ENCODE results near the gene B2M.
A peak's percentile ranks its signal among the peaks of the same experiment; 100 is the strongest.

DNA sequence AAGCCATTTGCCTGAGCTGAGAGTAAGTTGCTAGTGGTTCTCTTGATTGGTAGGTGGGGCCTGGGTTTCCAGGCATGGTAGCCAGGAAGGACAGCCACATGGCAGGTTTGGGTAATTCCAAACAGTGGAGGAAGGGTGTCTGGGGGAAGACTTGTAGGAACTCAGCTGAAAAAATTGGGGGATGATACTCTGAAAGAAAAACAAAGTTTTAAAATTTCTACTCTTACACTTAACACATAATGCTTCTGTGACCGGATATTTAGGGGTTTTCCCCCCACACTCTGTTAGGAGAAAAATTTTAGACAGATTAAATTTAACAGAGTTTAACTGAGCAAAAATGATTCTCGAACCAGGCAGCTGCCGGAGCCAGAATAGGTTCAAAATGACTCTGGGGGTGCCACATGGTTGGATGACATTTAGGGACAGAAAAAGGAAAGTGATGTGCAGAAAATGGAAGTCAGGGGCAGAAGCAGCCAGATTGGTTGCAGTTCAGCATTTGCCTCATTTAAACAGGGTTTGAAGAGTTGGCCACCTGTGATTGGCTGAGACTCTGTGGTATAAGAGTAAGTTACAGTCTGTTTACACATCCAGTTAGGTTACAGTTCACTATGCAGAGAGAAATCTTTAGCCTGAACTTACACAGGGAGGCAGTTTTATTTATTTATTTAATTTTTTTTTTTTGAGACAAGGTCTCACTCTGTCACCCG, 8.1 kb downstream of the B2M start:
- TF ChIP-seq, protein P1, sequence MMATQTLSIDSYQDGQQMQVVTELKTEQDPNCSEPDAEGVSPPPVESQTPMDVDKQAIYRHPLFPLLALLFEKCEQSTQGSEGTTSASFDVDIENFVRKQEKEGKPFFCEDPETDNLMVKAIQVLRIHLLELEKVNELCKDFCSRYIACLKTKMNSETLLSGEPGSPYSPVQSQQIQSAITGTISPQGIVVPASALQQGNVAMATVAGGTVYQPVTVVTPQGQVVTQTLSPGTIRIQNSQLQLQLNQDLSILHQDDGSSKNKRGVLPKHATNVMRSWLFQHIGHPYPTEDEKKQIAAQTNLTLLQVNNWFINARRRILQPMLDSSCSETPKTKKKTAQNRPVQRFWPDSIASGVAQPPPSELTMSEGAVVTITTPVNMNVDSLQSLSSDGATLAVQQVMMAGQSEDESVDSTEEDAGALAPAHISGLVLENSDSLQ (IDR thresholded peaks at IDR 0.05), result no peak; the same call in 1 of the 2 replicates
- TF ChIP-seq, protein P2, sequence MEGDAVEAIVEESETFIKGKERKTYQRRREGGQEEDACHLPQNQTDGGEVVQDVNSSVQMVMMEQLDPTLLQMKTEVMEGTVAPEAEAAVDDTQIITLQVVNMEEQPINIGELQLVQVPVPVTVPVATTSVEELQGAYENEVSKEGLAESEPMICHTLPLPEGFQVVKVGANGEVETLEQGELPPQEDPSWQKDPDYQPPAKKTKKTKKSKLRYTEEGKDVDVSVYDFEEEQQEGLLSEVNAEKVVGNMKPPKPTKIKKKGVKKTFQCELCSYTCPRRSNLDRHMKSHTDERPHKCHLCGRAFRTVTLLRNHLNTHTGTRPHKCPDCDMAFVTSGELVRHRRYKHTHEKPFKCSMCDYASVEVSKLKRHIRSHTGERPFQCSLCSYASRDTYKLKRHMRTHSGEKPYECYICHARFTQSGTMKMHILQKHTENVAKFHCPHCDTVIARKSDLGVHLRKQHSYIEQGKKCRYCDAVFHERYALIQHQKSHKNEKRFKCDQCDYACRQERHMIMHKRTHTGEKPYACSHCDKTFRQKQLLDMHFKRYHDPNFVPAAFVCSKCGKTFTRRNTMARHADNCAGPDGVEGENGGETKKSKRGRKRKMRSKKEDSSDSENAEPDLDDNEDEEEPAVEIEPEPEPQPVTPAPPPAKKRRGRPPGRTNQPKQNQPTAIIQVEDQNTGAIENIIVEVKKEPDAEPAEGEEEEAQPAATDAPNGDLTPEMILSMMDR (IDR thresholded peaks at IDR 0.05 in 2 of 3, conservative IDR thresholded peaks at IDR 0.05 in 1 of 3; ENCODE audit: control insufficient read depth in 2 of 3, extremely low read depth in 1 of 3, insufficient read depth in 1 of 3, low read depth in 3 of 3, low read length in 3 of 3), result no peak
- TF ChIP-seq FOS (IDR thresholded peaks at IDR 0.05; ENCODE audit: borderline replicate concordance, extremely low read depth, insufficient read length) (no peak), POLR2A (IDR thresholded peaks at IDR 0.05; ENCODE audit: low read depth, low read length) (peak; percentile 86), RB1 (IDR thresholded peaks at IDR 0.05; ENCODE audit: borderline replicate concordance) (no peak), YBX1 (IDR thresholded peaks at IDR 0.05) (no peak), CHD1 (IDR thresholded peaks at IDR 0.05; ENCODE audit: low read depth, low read length) (no peak), LARP7 (IDR thresholded peaks at IDR 0.05) (no peak), EP300 (IDR thresholded peaks at IDR 0.05; ENCODE audit: borderline replicate concordance in 1 of 2, control insufficient read depth in 1 of 2, low read depth in 2 of 2, low read length in 2 of 2) (peak in 1 of 2 experiments; percentile 59; a peak in 1 of 4 replicates), CREB1 (IDR thresholded peaks at IDR 0.05; ENCODE audit: low read depth) (peak; percentile 34), POLR2AphosphoS5 (IDR thresholded peaks at IDR 0.05; ENCODE audit: low read length) (peak; percentile 97)
- TF ChIP-seq, protein P3, sequence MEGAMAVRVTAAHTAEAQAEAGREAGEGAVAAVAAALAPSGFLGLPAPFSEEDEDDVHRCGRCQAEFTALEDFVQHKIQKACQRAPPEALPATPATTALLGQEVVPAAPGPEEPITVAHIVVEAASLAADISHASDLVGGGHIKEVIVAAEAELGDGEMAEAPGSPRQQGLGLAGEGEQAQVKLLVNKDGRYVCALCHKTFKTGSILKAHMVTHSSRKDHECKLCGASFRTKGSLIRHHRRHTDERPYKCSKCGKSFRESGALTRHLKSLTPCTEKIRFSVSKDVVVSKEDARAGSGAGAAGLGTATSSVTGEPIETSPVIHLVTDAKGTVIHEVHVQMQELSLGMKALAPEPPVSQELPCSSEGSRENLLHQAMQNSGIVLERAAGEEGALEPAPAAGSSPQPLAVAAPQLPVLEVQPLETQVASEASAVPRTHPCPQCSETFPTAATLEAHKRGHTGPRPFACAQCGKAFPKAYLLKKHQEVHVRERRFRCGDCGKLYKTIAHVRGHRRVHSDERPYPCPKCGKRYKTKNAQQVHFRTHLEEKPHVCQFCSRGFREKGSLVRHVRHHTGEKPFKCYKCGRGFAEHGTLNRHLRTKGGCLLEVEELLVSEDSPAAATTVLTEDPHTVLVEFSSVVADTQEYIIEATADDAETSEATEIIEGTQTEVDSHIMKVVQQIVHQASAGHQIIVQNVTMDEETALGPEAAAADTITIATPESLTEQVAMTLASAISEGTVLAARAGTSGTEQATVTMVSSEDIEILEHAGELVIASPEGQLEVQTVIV (IDR thresholded peaks at IDR 0.05; ENCODE audit: borderline replicate concordance, partially characterized antibody), result no peak
- TF ChIP-seq, protein P4, sequence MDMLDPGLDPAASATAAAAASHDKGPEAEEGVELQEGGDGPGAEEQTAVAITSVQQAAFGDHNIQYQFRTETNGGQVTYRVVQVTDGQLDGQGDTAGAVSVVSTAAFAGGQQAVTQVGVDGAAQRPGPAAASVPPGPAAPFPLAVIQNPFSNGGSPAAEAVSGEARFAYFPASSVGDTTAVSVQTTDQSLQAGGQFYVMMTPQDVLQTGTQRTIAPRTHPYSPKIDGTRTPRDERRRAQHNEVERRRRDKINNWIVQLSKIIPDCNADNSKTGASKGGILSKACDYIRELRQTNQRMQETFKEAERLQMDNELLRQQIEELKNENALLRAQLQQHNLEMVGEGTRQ (IDR thresholded peaks at IDR 0.05; ENCODE audit: borderline replicate concordance, low read depth, low read length), result no peak
- TF ChIP-seq, protein P5, sequence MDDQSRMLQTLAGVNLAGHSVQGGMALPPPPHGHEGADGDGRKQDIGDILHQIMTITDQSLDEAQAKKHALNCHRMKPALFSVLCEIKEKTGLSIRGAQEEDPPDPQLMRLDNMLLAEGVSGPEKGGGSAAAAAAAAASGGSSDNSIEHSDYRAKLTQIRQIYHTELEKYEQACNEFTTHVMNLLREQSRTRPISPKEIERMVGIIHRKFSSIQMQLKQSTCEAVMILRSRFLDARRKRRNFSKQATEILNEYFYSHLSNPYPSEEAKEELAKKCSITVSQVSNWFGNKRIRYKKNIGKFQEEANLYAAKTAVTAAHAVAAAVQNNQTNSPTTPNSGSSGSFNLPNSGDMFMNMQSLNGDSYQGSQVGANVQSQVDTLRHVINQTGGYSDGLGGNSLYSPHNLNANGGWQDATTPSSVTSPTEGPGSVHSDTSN (IDR thresholded peaks at IDR 0.05; ENCODE audit: insufficient replicate concordance, low read depth, low read length), result peak; percentile 13
